SJCRH30 (cell line): ENCODE measurements around the gene RPS27L. TPM values are rescaled to one million over a fixed set of nuclear protein-coding genes. Genes with fewer than 3 reads are reported as not detected.
A peak's percentile ranks its signal among the peaks of the same experiment; 100 is the strongest.

Experiments used
- DNase-seq, 2 experiments: peaks; one replicate each; pipeline ENCODE4 v3.0.0-alpha.2; 2015 to 2020
- H3K27ac ChIP-seq: fragments of 250-450 bp; sonication (Bioruptor Pico); 2 replicates; pipeline ENCODE4 v1.5.1; 2020; ENCODE audit warnings: mild to moderate bottlenecking, moderate library complexity
- H3K27me3 ChIP-seq: fragments of 250-450 bp; sonication (Bioruptor Pico); 2 replicates; pipeline ENCODE4 v1.5.1; 2020; ENCODE audit warnings: mild to moderate bottlenecking, moderate library complexity
- H3K36me3 ChIP-seq: fragments of 250-450 bp; sonication (Bioruptor Pico); 2 replicates; pipeline ENCODE4 v1.5.1; 2020; ENCODE audit warnings: mild to moderate bottlenecking, moderate library complexity
- H3K4me1 ChIP-seq: fragments of 250-450 bp; sonication (Bioruptor Pico); 2 replicates; pipeline ENCODE4 v1.5.1; 2020; ENCODE audit warnings: mild to moderate bottlenecking, moderate library complexity
- H3K4me3 ChIP-seq: fragments of 250-450 bp; sonication (Bioruptor Pico); 2 replicates; pipeline ENCODE4 v1.5.1; 2020; ENCODE audit warnings: mild to moderate bottlenecking, moderate library complexity
- H3K9me3 ChIP-seq: fragments of 250-450 bp; sonication (Bioruptor Pico); replicated peaks from 2 replicates; pipeline ENCODE4 v1.5.1; 2020; ENCODE audit warnings: mild to moderate bottlenecking, moderate library complexity
- total RNA-seq: library from RNA; depleted of rRNA; stranded (reverse); fragments of >200 nt; shearing (Covaris generic); gene quantifications from 2 replicates; pipeline ENCODE4 v1.2.3, GENCODE V29; 2014

The RPS27L gene
- total RNA-seq, 1 experiment from 2014 or later = 185 TPM

- Histone ChIP-seq H3K4me1 (peaks cover 4% of the 10 kb centered on the region; the same call in 1 of the 2 replicates), H3K4me3 (no peak overlapping the region), H3K27me3 (no peaks in the 10 kb centered on the region), H3K9me3 (no peaks in the 10 kb centered on the region; the same call in 1 of the 2 replicates), H3K36me3 (no peaks in the 10 kb centered on the region), H3K27ac (no peak overlapping the region)
- DNase-seq = no peak
These were observed 12.5 kb upstream of the RPS27L start for GRCh38 chr15:63169788-63170187.

DNA sequence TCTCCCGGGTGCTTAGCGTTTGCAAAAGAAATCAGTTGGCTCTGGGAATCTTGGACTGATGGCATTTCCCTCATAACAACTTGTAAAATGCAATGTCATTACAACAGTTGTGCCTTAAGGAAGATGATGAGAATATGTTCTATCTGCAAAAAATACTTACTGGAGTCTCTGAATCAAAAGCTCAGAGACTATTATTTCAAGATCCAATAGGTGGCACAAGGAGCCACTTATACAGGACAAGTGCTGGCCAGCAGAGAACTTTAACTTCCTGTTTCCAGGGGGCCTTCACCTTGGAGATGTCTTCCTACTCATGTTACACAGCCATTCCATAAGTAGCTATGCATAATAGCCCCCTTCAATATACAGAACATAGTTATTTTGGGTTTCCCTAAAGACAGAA lies 8.9 kb upstream of the RPS27L start:
- H3K4me3 ChIP-seq = no peak overlapping the region
- no peaks in the 10 kb centered on the region for H3K36me3 ChIP-seq
- no peak overlapping the region for H3K27ac ChIP-seq
- no peaks in the 10 kb centered on the region for H3K4me1 ChIP-seq
- no peak for DNase-seq
- H3K9me3 ChIP-seq = no peaks in the 10 kb centered on the region; the same call in 1 of the 2 replicates
- no peaks in the 10 kb centered on the region for H3K27me3 ChIP-seq

DNA sequence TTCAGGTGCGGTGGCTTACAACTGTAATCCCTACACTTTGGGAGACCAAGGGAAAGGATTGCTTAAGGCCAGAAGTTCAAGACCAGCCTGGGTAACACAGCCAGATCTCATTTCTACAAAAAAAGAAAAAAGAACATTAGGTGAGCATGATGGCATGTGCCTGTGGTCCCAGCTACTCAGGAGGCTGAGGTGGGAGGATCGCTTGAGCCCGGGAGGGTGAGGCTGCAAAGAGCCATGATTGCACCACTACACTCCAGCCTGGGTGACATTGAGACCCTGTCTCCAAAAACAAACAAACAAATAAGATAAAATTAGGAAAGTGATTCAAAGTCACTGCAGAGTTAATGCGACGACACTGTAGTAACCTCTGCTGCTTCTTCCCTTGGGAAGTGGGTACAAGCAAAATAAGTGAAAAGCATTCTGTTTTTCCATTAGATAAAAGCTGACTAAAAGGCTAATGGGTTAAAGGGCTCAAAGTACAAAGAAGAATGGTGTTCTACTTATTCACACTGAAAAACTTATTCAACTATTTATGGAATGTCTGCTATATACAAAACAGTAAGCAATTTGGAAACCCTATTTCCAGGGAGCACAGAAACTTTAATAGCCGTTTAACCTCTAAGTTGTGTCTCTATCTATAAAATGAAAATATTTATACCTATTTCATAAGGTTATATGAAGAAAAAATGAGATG lies 8.0 kb upstream of the RPS27L start:
- Histone ChIP-seq H3K9me3 (no peaks in the 10 kb centered on the region; the same call in 1 of the 2 replicates), H3K27me3 (no peaks in the 10 kb centered on the region), H3K36me3 (no peaks in the 10 kb centered on the region), H3K4me3 (no peak overlapping the region), H3K4me1 (no peaks in the 10 kb centered on the region), H3K27ac (no peak overlapping the region)
- no peak for DNase-seq

DNA sequence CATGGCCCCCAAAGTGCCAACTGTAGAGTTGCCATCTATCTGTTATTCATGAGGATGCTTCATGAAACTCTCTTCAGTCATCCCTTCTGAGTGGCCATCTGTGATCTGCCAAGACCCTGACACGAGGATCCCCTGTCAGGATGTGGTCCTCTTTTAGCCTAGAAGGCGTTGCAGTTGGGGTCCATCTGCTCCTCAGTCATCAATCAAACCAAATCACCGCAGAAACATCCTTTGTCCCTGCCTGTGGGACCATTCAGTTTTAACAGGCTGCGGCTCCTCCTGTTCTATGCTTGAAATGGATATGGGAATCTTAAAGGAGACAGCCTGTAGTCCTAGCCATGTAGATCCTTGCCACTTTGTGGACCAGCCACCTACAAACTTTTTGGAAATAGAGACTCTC lies 5.9 kb upstream of the RPS27L start:
- Histone ChIP-seq H3K27ac (no peak overlapping the region), H3K36me3 (no peaks in the 10 kb centered on the region), H3K27me3 (no peaks in the 10 kb centered on the region), H3K9me3 (no peaks in the 10 kb centered on the region; the same call in 1 of the 2 replicates), H3K4me3 (no peak overlapping the region), H3K4me1 (no peaks in the 10 kb centered on the region)
- no peak for DNase-seq

DNA sequence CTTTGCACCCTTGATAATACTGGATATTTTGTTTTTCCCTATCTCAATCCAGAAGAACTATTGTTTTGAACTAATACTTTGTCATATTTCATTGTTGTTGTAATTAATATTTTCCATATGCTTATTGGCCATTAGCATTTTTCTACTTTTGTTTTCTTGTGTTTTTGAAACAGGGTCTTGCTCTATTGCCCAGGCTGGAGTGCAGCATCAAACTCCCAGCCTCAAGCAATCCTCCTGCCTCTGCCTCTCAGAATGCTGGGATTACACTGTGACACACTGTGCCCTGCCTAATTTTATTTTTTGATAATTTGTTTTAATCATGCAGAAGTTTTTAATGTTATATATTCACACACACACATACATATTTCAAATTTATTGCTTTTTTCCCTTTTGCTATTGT lies 3.4 kb upstream of the RPS27L start:
- no peaks in the 10 kb centered on the region for H3K4me1 ChIP-seq
- H3K27ac ChIP-seq = no peak overlapping the region
- DNase-seq = no peak
- no peaks in the 10 kb centered on the region for H3K27me3 ChIP-seq
- H3K4me3 ChIP-seq = no peak overlapping the region
- H3K9me3 ChIP-seq = no peaks in the 10 kb centered on the region
- no peaks in the 10 kb centered on the region for H3K36me3 ChIP-seq

DNA sequence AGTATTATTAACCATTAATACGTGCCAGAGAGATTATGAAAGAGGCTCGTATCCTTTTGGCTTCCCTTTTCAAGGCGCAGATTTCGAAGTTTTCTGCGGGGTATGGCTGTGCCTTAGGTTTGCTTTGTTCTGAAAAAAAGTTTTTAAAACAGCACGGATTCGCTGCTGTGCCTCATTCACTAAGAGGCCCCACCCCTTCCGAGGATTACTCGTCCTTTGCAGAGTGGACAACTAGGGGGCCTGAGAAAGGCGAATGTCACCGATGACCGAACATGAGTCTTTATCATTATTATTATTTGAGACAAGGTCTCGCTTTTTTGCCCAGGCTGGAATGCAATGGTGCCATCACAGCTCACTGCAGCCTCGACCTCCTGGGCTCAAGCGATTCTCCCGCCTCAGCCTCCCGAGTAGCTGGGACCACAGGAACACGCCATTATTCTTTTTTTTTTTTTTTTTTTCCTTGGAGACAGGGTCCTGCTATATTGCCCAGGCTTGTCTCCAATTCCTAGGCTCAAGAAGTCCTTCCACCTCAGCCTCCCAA lies 684 bp upstream of the RPS27L start:
- H3K27me3 ChIP-seq = no peaks in the 10 kb centered on the region

DNA sequence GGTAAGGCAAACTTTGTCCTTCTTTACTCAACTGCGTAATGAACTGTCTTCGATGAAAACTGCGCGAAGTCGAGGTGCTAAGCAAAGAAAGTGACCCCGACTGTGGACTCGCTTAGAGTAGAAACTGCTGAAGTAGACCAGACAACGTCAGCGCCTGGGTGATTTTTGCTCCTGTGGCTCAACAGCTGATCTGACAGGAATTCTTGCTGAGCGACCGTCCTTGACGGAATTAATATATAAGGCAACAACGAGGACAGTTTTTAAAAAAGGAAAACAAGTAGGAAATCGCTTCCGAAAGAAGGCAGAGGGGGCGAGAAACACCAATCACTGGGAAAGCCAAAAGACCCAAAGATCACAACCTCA lies 541 bp downstream of the RPS27L start:
- DNase-seq = peak; percentile 66 to 77
- Histone ChIP-seq H3K4me1 (no peaks in the 10 kb centered on the region), H3K4me3 (peak overlapping the region; percentile 68), H3K36me3 (peaks cover 9% of the 10 kb centered on the region), H3K9me3 (no peaks in the 10 kb centered on the region), H3K27ac (peak overlapping the region; percentile 89), H3K27me3 (no peaks in the 10 kb centered on the region)

More for the DNA sequence above, 684 bp upstream of the RPS27L start:
- H3K4me1 ChIP-seq = no peaks in the 10 kb centered on the region
- peak overlapping the region; percentile 68 for H3K4me3 ChIP-seq
- peaks cover 9% of the 10 kb centered on the region for H3K36me3 ChIP-seq
- H3K9me3 ChIP-seq = no peaks in the 10 kb centered on the region
- peak; percentile 82 to 84 for DNase-seq
- H3K27ac ChIP-seq = peak overlapping the region; percentile 89

DNA sequence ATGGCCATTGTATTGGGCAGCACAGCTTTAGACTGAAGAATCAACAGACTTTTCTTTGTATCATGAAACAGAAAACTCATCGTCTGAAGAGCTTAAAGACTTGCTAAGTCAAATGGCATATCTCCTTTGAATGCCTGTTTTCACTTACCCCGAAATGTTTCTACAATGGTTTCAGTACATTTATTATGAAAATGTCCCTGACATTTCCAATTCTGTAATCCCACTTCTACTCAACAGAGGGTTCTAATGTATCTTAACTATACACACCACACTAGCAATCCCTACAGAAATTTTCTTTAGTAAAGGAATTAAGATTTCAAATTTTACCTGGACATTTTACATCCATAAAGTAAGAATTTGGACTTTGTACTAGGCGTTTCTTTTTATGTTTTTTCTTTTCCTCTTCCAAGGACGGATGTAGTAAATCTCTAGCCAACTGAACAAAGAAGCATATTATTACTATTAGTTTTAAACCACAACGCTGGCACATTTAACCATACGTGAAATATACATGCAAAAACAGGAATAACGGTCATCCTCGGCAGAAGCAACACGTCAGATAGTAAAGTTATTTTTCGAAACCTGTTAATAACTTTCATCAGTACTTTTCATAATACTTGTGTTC lies 1.1 kb downstream of the RPS27L start:
- Histone ChIP-seq H3K9me3 (no peaks in the 10 kb centered on the region), H3K27ac (peak overlapping the region; percentile 89), H3K4me3 (peak overlapping the region; percentile 68), H3K27me3 (no peaks in the 10 kb centered on the region), H3K4me1 (no peaks in the 10 kb centered on the region), H3K36me3 (peaks cover 9% of the 10 kb centered on the region)
- DNase-seq = peak in 1 of 2 experiments; percentile 44

DNA sequence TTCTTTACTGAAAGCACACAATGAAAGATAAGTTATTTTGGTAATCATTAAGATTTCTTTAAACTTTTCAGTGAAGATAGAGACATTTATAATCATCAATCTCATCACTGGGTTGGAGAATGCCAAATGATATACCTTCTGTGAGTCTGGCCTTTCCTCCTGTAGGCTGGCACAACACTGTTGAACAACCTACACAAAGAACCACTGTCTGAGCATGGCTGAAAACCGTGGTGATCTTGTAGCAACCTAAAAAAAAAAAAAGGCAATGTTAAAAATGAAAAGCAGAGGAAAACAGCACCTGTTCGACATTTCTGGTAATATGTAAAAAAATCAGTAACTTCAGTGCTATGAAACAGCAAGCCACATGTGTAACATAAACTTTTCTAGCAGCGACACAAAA lies 1.8 kb downstream of the RPS27L start:
- H3K36me3 ChIP-seq = peaks cover 9% of the 10 kb centered on the region
- DNase-seq = peak in 1 of 2 experiments; percentile 62

GRCh38 chr15:63151665-63152064 lies 5.6 kb downstream of the RPS27L start:
- H3K4me1 ChIP-seq = no peaks in the 10 kb centered on the region
- H3K9me3 ChIP-seq = no peaks in the 10 kb centered on the region
- H3K27ac ChIP-seq = no peak overlapping the region
- peaks cover 16% of the 10 kb centered on the region for H3K36me3 ChIP-seq
- DNase-seq = no peak
- H3K4me3 ChIP-seq = no peak overlapping the region
- H3K27me3 ChIP-seq = no peaks in the 10 kb centered on the region

More for the DNA sequence above, 1.8 kb downstream of the RPS27L start:
- no peaks in the 10 kb centered on the region for H3K27me3 ChIP-seq
- H3K27ac ChIP-seq = peak overlapping the region; percentile 89
- no peaks in the 10 kb centered on the region for H3K9me3 ChIP-seq
- H3K4me3 ChIP-seq = peak overlapping the region; percentile 68
- H3K4me1 ChIP-seq = no peaks in the 10 kb centered on the region

DNA sequence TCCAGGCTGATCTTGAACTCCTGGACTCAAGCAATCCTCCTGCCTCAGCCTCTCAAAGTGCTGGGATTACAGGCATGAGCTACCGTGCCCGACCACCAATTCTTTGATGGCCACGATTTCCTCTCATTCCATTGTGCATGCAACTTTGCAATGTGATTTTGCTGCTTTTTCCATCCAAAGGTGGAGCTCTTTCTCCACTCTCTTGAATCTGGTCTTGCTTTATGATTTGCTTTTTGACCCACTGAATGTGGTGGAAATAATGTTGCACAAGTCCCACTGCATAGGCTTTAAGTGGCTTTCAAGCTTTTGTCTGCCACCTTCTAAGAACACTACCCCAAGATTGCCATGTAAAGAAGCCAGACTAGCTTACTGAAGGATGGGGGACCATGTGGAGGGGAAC lies 10.6 kb downstream of the RPS27L start:
- H3K27ac ChIP-seq = no peak overlapping the region
- DNase-seq = no peak
- H3K27me3 ChIP-seq = no peaks in the 10 kb centered on the region
- H3K4me3 ChIP-seq = no peak overlapping the region
- peaks cover 7% of the 10 kb centered on the region for H3K36me3 ChIP-seq
- H3K4me1 ChIP-seq = no peaks in the 10 kb centered on the region
- H3K9me3 ChIP-seq = no peaks in the 10 kb centered on the region

GRCh38 chr15:63145426-63145825 lies 11.9 kb downstream of the RPS27L start:
- no peaks in the 10 kb centered on the region for H3K4me1 ChIP-seq
- no peak for DNase-seq
- H3K27me3 ChIP-seq = no peaks in the 10 kb centered on the region
- H3K27ac ChIP-seq = no peak overlapping the region
- H3K9me3 ChIP-seq = no peaks in the 10 kb centered on the region
- no peak overlapping the region for H3K4me3 ChIP-seq
- H3K36me3 ChIP-seq = peaks cover 7% of the 10 kb centered on the region

DNA sequence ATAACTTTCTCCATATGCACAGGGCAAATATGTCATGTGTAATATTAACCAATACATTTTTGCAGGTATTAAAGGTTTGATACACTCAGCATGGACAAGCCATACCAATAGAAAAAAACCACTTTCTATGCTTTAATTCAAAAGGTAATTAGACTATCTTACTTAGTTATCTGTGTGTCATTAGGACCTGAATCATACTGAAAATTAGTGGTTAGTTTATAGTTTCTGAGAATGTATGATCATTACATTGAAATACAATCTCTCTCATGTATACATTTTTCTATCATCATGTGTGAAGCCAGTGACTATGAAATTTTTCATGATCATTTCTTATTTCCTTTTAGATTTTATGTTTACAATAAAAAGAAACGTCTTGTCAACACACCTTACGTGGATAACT lies 16.3 kb downstream of the RPS27L start:
- DNase-seq = no peak
- H3K27me3 ChIP-seq = no peaks in the 10 kb centered on the region
- no peaks in the 10 kb centered on the region for H3K36me3 ChIP-seq
- H3K9me3 ChIP-seq = no peaks in the 10 kb centered on the region
- H3K27ac ChIP-seq = no peak overlapping the region
- H3K4me1 ChIP-seq = no peaks in the 10 kb centered on the region
- H3K4me3 ChIP-seq = no peak overlapping the region

DNA sequence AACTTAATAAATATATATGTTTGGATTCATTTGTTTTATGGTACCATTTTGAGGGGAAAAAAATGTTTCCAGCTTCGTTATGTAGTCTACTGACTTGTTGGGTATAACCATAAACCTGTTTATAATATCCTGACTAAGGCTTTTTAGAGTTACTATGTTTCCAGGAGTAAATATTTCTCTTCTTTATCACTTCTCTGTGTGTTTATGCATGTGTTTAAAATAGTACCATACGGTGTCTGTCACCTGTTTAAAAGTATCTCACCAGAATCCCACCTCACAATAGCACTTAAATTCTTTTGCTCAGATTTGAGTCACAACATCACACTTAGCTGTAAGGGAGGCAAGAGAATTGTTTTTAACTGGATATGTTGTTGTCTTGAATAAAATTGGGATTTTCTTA lies 20.5 kb downstream of the RPS27L start:
- no peak for DNase-seq
- no peak overlapping the region for H3K27ac ChIP-seq
- no peaks in the 10 kb centered on the region for H3K4me1 ChIP-seq
- H3K36me3 ChIP-seq = no peaks in the 10 kb centered on the region
- H3K4me3 ChIP-seq = no peak overlapping the region
- no peaks in the 10 kb centered on the region for H3K9me3 ChIP-seq
- H3K27me3 ChIP-seq = no peaks in the 10 kb centered on the region

- Histone ChIP-seq H3K27ac (no peak overlapping the region), H3K27me3 (no peaks in the 10 kb centered on the region), H3K9me3 (no peaks in the 10 kb centered on the region), H3K4me3 (no peak overlapping the region), H3K36me3 (no peaks in the 10 kb centered on the region), H3K4me1 (no peaks in the 10 kb centered on the region)
- DNase-seq = no peak
These were observed 21.5 kb downstream of the RPS27L start for GRCh38 chr15:63135804-63136203.
